HL-60 (cell line): ENCODE data around the gene IRF1.

ENCODE experiments used
- DNase-seq, 2 experiments: peaks; one replicate each; pipeline ENCODE4 v3.0.0-alpha.2; 2010 to 2020; ENCODE audit warnings: low read depth in 1 of 2, low spot score in 1 of 2
- H3K27ac ChIP-seq: fragments of 250-450 bp; sonication (Bioruptor Pico); replicated peaks from 2 replicates; pipeline ENCODE4 v1.5.1; 2020; ENCODE audit warnings: mild to moderate bottlenecking, moderate library complexity
- H3K27me3 ChIP-seq: fragments of 250-450 bp; sonication (Bioruptor Pico); 2 replicates; pipeline ENCODE4 v1.5.1; 2021; ENCODE audit warnings: mild to moderate bottlenecking, moderate library complexity; ENCODE audit not compliant: insufficient read depth, poor library complexity, severe bottlenecking
- H3K4me3 ChIP-seq: replicated peaks from 2 replicates; pipeline ENCODE4 v1.5.1; 2011; ENCODE audit warnings: mild to moderate bottlenecking, control low read depth, low read length; ENCODE audit not compliant: insufficient read depth
- GABPA ChIP-seq: IDR thresholded peaks from 2 replicates; pipeline ENCODE4 v1.6.1; 2012; ENCODE audit warnings: low read depth
- POLR2AphosphoS5 ChIP-seq: IDR thresholded peaks from 2 replicates; pipeline ENCODE4 v1.6.1; 2012; ENCODE audit warnings: low read depth
- SPI1 ChIP-seq: IDR thresholded peaks from 2 replicates; pipeline ENCODE4 v1.6.1; 2012; ENCODE audit warnings: low read depth, mild to moderate bottlenecking, borderline replicate concordance
- TF ChIP-seq, protein P1 (sequence below): IDR thresholded peaks from 2 replicates; pipeline ENCODE4 v1.6.1; 2012; ENCODE audit warnings: low read depth; ENCODE audit not compliant: insufficient replicate concordance
- TF ChIP-seq, protein P2 (sequence below): IDR thresholded peaks from one replicate; pipeline ENCODE4 v1.5.1; 2011; ENCODE audit warnings: low read length, control low read depth, inconsistent platforms; ENCODE audit not compliant: insufficient read depth

IRF1 gene

DNA sequence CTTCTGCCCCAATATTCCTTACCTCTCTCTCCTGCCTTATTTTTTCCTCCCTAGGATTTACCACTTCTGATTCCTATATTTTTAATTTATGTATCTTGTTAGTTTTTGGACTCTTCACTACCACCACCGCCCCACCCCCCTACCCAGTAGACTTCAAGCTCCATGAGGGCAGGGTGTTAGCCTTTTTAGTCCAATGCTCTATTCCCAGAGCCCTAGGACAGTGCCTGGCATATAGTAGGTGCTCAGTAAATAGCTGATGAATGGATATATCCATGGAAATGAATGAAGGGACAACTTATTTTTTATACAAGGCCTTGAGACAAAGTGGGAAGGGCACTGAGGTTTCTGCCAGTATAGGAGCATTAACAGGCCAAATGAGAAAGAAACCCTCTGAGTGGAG, 41.5 kb downstream of the IRF1 start:
- Histone ChIP-seq H3K27me3 (no peaks in the 10 kb centered on the region), H3K4me3 (no peak overlapping the region), H3K27ac (no peak overlapping the region)
- DNase-seq = no peak
- TF ChIP-seq GABPA = no peak
- TF ChIP-seq, protein P1, sequence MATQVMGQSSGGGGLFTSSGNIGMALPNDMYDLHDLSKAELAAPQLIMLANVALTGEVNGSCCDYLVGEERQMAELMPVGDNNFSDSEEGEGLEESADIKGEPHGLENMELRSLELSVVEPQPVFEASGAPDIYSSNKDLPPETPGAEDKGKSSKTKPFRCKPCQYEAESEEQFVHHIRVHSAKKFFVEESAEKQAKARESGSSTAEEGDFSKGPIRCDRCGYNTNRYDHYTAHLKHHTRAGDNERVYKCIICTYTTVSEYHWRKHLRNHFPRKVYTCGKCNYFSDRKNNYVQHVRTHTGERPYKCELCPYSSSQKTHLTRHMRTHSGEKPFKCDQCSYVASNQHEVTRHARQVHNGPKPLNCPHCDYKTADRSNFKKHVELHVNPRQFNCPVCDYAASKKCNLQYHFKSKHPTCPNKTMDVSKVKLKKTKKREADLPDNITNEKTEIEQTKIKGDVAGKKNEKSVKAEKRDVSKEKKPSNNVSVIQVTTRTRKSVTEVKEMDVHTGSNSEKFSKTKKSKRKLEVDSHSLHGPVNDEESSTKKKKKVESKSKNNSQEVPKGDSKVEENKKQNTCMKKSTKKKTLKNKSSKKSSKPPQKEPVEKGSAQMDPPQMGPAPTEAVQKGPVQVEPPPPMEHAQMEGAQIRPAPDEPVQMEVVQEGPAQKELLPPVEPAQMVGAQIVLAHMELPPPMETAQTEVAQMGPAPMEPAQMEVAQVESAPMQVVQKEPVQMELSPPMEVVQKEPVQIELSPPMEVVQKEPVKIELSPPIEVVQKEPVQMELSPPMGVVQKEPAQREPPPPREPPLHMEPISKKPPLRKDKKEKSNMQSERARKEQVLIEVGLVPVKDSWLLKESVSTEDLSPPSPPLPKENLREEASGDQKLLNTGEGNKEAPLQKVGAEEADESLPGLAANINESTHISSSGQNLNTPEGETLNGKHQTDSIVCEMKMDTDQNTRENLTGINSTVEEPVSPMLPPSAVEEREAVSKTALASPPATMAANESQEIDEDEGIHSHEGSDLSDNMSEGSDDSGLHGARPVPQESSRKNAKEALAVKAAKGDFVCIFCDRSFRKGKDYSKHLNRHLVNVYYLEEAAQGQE = no peak
- TF ChIP-seq, protein P2, sequence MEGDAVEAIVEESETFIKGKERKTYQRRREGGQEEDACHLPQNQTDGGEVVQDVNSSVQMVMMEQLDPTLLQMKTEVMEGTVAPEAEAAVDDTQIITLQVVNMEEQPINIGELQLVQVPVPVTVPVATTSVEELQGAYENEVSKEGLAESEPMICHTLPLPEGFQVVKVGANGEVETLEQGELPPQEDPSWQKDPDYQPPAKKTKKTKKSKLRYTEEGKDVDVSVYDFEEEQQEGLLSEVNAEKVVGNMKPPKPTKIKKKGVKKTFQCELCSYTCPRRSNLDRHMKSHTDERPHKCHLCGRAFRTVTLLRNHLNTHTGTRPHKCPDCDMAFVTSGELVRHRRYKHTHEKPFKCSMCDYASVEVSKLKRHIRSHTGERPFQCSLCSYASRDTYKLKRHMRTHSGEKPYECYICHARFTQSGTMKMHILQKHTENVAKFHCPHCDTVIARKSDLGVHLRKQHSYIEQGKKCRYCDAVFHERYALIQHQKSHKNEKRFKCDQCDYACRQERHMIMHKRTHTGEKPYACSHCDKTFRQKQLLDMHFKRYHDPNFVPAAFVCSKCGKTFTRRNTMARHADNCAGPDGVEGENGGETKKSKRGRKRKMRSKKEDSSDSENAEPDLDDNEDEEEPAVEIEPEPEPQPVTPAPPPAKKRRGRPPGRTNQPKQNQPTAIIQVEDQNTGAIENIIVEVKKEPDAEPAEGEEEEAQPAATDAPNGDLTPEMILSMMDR = no peak
- no peak for TF ChIP-seq SPI1
- TF ChIP-seq POLR2AphosphoS5 = no peak

GRCh38 chr5:132447196-132447595, 43.4 kb downstream of the IRF1 start:
- TF ChIP-seq, protein P2 = no peak
- TF ChIP-seq, protein P1 = no peak
- TF ChIP-seq SPI1 (no peak), POLR2AphosphoS5 (no peak), GABPA (no peak)
- Histone ChIP-seq H3K4me3 (no peak overlapping the region), H3K27ac (no peak overlapping the region), H3K27me3 (no peaks in the 10 kb centered on the region)
- DNase-seq = no peak

DNA sequence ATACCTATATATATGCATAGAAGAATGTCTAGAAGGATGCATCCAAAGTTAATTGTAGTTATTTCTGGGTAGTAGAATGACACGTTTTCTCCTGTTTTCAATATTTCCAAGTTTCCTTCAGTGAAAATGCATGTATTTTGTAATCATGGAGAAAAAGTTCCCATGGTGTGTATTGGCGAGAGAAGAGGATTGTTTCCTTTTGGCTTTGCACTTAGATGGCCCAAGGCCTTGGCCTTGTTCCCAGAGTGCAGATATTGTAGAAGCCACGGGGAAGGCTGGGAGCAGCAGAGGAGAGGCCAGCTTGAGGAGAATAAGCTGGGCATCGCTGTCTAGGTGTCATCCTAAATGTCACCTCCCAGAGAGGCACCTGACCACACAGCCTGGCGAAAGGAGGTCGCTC, 44.0 kb downstream of the IRF1 start:
- DNase-seq = no peak
- H3K27me3 ChIP-seq = no peaks in the 10 kb centered on the region
- no peak overlapping the region for H3K4me3 ChIP-seq
- H3K27ac ChIP-seq = no peak overlapping the region
- TF ChIP-seq POLR2AphosphoS5 (no peak), GABPA (no peak)
- TF ChIP-seq, protein P1 = no peak

DNA sequence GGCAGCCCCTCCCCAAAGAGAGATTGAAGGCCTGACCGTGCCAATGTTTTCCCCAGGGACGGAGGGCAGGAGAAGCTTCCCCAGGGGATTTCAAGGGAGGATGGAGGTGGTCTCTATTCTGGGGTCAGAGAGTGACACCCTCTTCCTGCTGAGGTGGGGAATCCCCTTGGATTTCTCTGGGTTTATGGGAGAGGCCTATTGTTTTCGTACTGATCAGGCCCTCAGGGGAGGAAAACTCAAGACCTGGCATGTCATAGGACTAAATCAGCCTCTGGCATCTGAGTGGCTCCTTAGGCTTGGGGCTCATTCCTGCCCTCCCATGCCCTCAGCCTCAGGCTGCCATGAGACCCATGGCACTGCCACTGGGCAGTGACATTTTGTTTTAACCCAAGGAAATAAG, 44.6 kb downstream of the IRF1 start:
- TF ChIP-seq, protein P2 = no peak
- no peak for TF ChIP-seq SPI1
- Histone ChIP-seq H3K27ac (no peak overlapping the region), H3K27me3 (no peaks in the 10 kb centered on the region), H3K4me3 (no peak overlapping the region)
- no peak for DNase-seq
